Heart left ventricle (tissue), 13 donors: ENCODE measurements around the gene UBALD1.

Experiments
- POLR2A ChIP-seq, 2 donors: fragments of 450-650 bp; IDR thresholded peaks; one replicate each; pipeline ENCODE4 v1.6.1; 2017; ENCODE audit warnings: antibody characterized with exemption in 2 of 2, mild to moderate bottlenecking in 2 of 2, moderate library complexity in 2 of 2
- TF ChIP-seq, protein P1 (sequence below), 12 donors: fragments of 200-600 bp; sonication (generic) in 4 of 12; IDR thresholded peaks; one replicate each; pipeline versions ENCODE4 v1.5.0 to v1.8.0; 2018 to 2022; ENCODE audit warnings: antibody characterized with exemption in 12 of 12, mild to moderate bottlenecking in 5 of 12
- donor health status: ischemic (EF 13 %, LVEDD 7.1; RV severe dilation, severe dysfunction).
- donor health status: DM: no; HTN: yes; CAD: no.
- donor health status: DM: no; HTN: no; CAD: no.
- donor health status: ischemic (EF 25% LVEDD 6.9; RV normal size, moderate dysfunction).
- donor health status: ischemic (EF 25% LVEDD 5.7; RV mildly dilated, moderate dysfunction).
- donor health status: ischemic (EF 35%, LVEDD 5.7; RV mildly dilated, moderate dysfunction).
- donor health status: nonischemic (EF 11% LVEDD 7.7; RV severe dilation, severe dysfunction).
- donor health status: DM: yes; HTN: yes; CAD: no.
- donor health status: PGD.
- donor health status: ischemic (EF 29% LVEDD 5.4; RV normal size, mild dysfunction).
- donor health status: nonischemic (EF 23%, LVEDD 6.1; RV moderate dilation, normal function).

DNA sequence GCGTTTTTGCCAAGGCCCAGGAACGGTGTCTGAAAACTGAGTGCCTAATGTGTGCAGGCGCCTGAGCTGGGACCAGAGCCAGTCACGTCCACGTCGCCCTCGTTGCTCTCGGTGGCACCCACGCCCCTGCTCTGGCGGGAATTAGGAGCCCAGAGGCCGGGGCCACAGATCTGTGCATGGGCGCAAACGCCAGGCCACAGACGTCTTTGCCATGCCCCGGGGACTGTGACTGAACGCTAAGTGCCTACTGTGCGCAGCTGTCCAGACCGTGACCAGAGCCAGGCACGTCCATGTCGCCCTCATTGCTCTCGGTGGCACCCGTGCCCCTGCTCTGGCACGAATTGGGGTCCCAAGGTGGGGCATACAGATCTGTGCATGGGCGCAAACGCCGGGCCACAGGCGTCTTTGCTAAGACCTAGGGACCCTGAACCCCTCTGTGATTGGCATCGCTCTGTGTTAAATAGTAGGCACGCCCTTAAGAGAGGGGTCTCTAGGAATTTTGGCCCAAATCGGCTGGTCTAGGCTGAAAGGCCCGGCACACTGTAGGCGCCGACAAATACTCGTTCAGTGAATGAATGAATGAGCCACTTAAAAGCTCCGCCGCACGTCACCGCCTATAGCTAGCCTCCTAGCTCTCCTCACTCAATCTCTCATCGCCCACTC, 827 bp upstream of the UBALD1 start:
- TF ChIP-seq, protein P1, sequence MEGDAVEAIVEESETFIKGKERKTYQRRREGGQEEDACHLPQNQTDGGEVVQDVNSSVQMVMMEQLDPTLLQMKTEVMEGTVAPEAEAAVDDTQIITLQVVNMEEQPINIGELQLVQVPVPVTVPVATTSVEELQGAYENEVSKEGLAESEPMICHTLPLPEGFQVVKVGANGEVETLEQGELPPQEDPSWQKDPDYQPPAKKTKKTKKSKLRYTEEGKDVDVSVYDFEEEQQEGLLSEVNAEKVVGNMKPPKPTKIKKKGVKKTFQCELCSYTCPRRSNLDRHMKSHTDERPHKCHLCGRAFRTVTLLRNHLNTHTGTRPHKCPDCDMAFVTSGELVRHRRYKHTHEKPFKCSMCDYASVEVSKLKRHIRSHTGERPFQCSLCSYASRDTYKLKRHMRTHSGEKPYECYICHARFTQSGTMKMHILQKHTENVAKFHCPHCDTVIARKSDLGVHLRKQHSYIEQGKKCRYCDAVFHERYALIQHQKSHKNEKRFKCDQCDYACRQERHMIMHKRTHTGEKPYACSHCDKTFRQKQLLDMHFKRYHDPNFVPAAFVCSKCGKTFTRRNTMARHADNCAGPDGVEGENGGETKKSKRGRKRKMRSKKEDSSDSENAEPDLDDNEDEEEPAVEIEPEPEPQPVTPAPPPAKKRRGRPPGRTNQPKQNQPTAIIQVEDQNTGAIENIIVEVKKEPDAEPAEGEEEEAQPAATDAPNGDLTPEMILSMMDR (IDR thresholded peaks at IDR 0.05): no peak
- TF ChIP-seq POLR2A (IDR thresholded peaks at IDR 0.05): no peak
